Osteocyte (in vitro differentiated cells): ENCODE results near the gene ODAD4. TPM values are rescaled to one million over a fixed set of nuclear protein-coding genes. Genes with fewer than 3 reads are reported as not detected.
A peak's percentile ranks its signal among the peaks of the same experiment; 100 is the strongest.

Experiments
- DNase-seq: peaks from one replicate; pipeline ENCODE4 v3.0.0; 2021; ENCODE audit warnings: mixed read lengths; ENCODE audit not compliant: unreplicated experiment; ENCODE audit errors: extremely low spot score
- H3K27ac Mint-ChIP-seq: one replicate; pipeline ENCODE4 v1.8.0; 2021; ENCODE audit warnings: mild to moderate bottlenecking, mixed read lengths; ENCODE audit not compliant: unreplicated experiment
- H3K27me3 Mint-ChIP-seq: one replicate; pipeline ENCODE4 v1.8.0; 2021; ENCODE audit warnings: mixed read lengths; ENCODE audit not compliant: unreplicated experiment
- H3K36me3 Mint-ChIP-seq: one replicate; pipeline ENCODE4 v1.8.0; 2021; ENCODE audit warnings: mixed read lengths; ENCODE audit not compliant: unreplicated experiment
- H3K4me1 Mint-ChIP-seq: one replicate; pipeline ENCODE4 v1.8.0; 2021; ENCODE audit warnings: mixed read lengths; ENCODE audit not compliant: unreplicated experiment
- H3K4me3 Mint-ChIP-seq: one replicate; pipeline ENCODE4 v1.8.0; 2021; ENCODE audit warnings: mild to moderate bottlenecking, moderate library complexity, mixed read lengths; ENCODE audit not compliant: unreplicated experiment
- H3K9me3 Mint-ChIP-seq: one replicate; pipeline ENCODE4 v1.8.0; 2021; ENCODE audit warnings: mixed read lengths; ENCODE audit not compliant: unreplicated experiment
- total RNA-seq: library from RNA; stranded (reverse); gene quantifications from 2 replicates; pipeline ENCODE4 v1.2.1, GENCODE V29; 2021
- TF ChIP-seq, protein P1 (sequence below): fragments of 200-600 bp; sonication (generic); IDR thresholded peaks from 2 replicates; pipeline ENCODE4 v1.5.0; 2021; ENCODE audit warnings: antibody characterized with exemption, mild to moderate bottlenecking, moderate library complexity

ODAD4 gene
- total RNA-seq, 1 donor from 2014 or later = 2.5 TPM

DNA sequence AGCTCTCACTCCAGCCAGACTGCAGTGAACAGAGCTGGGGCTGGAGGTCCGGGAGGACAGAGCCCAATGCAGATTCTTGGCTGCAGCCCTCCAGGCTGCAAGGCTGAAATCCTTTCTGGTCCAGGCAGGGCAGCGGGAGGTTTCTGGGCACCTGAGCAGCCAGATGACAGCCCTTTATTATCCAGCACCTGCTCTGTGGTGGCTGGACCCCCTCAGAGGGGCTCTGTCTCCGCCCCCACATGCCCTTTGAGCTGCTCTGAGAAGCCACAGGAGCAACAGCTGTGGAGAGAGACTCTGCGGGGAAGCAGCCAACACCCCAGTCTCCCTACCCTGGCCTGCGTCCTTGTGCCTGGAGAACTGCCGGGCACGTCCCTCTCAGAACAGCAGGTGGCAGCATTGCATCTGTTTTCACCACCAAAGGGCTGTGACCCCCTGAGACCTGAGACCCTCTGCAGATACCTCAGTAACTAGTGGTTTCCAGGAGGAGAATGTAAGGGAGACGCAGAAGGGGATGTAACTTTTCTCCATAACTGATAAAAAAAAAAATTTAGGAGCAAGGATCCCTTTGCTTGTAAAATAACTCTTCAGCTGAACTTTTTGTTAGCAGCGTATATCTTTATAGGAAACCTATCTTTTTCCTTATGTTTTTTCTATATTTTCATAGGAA is 32.5 kb downstream of the ODAD4 start:
- TF ChIP-seq, protein P1, sequence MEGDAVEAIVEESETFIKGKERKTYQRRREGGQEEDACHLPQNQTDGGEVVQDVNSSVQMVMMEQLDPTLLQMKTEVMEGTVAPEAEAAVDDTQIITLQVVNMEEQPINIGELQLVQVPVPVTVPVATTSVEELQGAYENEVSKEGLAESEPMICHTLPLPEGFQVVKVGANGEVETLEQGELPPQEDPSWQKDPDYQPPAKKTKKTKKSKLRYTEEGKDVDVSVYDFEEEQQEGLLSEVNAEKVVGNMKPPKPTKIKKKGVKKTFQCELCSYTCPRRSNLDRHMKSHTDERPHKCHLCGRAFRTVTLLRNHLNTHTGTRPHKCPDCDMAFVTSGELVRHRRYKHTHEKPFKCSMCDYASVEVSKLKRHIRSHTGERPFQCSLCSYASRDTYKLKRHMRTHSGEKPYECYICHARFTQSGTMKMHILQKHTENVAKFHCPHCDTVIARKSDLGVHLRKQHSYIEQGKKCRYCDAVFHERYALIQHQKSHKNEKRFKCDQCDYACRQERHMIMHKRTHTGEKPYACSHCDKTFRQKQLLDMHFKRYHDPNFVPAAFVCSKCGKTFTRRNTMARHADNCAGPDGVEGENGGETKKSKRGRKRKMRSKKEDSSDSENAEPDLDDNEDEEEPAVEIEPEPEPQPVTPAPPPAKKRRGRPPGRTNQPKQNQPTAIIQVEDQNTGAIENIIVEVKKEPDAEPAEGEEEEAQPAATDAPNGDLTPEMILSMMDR = peak; percentile 93
- peaks cover 37% of the 10 kb centered on the region for H3K4me1 Mint-ChIP-seq
- peak; percentile 89 for DNase-seq
- no peaks in the 10 kb centered on the region for H3K27me3 Mint-ChIP-seq
- H3K36me3 Mint-ChIP-seq = peaks cover 3% of the 10 kb centered on the region
- H3K27ac Mint-ChIP-seq = no peak overlapping the region
- no peaks in the 10 kb centered on the region for H3K9me3 Mint-ChIP-seq
- H3K4me3 Mint-ChIP-seq = no peak overlapping the region

DNA sequence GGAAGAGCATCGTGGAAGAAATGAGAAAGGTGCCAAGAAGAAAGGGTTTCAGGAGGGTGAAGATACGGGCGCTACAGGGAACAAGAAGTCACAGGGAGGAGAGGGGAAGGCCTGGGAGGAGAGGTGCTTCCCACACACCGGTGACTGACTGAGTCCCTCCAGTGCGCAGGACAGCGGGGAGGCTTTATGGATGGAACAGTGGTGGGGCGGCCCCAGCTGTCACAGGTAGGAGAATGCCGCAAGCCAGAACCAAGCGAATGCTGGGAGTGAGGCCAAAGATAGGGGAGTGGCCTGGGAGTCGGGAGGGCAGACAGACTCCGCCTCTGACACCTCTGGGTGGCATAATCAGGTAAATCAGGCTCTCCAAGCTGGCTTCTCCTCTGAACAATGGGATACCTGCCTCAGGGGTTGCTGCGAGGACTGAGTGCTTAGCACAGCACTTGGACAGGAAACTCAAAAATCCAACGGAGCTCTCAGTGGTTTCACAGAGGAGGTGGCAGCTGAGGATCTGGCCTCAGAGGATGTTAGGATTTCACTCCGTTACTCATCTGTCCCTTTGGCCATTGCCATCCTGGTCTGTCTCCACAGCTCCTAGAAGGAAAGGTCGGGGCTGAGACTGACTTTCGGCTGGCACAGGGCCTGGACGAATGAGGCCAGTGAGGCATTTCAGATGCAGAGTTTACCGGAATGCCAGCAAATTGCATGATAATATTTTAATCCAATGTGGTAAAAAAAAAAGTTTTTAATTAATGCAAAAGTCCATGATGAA is 35.5 kb downstream of the ODAD4 start:
- no peaks in the 10 kb centered on the region for H3K9me3 Mint-ChIP-seq
- peak overlapping the region; percentile 79 for H3K4me3 Mint-ChIP-seq
- H3K36me3 Mint-ChIP-seq = peaks cover 10% of the 10 kb centered on the region
- peak overlapping the region; percentile 63 for H3K27ac Mint-ChIP-seq
- no peaks in the 10 kb centered on the region for H3K27me3 Mint-ChIP-seq
- TF ChIP-seq, protein P1 = no peak
- no peak for DNase-seq
- peaks cover 35% of the 10 kb centered on the region for H3K4me1 Mint-ChIP-seq

DNA sequence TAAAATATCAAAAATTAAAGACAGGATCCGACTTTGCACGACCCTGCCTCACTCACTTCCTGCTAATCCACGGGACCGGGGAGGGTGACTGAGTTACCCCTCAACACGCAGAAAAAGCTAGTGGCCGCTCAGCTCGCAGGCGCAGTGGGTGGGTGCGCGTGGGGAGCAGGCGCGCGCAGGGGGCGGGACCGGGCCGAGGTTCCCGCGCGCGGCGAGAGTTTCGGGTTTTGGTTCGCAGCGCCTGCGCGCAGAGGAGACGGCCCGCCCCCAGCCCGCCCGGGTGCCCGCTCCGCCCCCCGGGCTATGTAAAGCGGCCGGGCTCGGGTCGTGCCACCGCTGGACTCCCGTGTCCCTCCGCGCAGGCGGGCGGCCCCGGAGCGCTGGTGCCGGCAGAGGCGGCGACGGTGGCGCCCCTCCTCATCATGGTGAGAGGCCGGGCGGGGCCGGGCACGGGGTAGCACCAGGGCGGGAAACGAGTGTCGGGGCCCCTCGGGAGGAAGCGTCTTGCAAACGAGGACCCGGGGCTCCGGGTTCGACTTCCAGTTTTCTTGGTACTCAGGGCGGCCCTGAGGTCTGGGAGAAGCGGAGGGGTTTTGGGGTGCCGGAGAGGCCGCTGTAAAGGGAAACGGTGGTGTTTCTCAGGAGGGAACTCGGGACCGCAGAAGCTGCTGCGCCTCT is 36.2 kb downstream of the ODAD4 start, which contains the start of gene CNP:
TSS of gene CNP (plus strand) at position 333 of the 678 bp plus-strand sequence. CDS start at position 423, 90 bp downstream.
- Mint-ChIP-seq H3K4me3 (peak within 1 kb of the TSS; percentile 79), H3K27ac (peak within 1 kb of the TSS; percentile 66), H3K4me1 (peaks cover 37% of the 10 kb centered on the region), H3K9me3 (no peaks in the 10 kb centered on the region), H3K36me3 (peaks cover 13% of the 10 kb centered on the region), H3K27me3 (no peaks in the 10 kb centered on the region)
- TF ChIP-seq, protein P1 = no peak
- peak; percentile 96 for DNase-seq

DNA sequence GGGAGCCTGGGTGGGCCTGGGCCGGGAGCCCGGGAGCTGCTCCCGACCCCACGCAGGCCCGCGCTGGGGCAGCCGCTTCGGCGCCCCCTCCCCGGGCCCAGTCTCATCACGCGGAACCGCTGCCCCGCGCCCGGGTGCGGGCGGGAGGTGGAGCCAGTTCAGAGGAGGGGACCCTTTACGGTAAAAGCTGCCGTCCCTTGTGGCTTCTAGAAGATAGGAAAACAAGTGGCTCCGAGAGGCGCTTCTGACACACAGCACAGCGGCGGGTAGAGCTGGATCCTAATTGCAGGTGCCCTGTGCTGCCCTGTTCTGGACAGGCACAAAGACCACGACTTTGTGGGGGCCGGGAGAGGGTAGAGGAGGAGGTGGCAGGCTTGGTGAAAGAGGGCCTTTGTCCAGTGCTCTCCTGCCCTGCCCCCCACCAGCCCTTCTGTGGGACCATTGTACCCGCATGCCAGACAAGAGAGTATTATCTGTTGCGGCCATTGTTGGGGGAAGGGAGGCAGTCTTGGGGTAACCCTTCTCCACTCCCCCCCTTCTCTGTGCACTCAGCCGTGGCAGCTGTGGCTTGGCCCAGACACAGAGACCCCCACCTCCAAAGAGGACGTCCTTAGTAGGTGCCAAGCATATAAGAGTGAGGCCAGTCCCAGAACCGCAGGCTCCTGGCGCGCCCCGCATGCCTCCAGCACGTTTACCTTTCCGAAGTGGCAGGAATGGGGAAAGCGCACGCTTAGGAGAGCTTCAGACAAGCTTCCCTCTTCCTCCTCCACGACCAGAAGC is 36.9 kb downstream of the ODAD4 start:
- Mint-ChIP-seq H3K9me3 (no peaks in the 10 kb centered on the region), H3K27ac (peak overlapping the region; percentile 66), H3K36me3 (peaks cover 13% of the 10 kb centered on the region), H3K4me1 (peaks cover 37% of the 10 kb centered on the region), H3K4me3 (peak overlapping the region; percentile 79), H3K27me3 (no peaks in the 10 kb centered on the region)
- TF ChIP-seq, protein P1 = no peak
- DNase-seq = no peak
